CD4-positive, alpha-beta T cell treated with Interleukin-15 for 1 hour (primary cell): ENCODE measurements around the gene LOXL1.
A peak's percentile ranks its signal among the peaks of the same experiment; 100 is the strongest.
"Not testable (repeated sequence)": the region's sequence is repeated elsewhere in the genome, so short reads cannot be mapped to it uniquely, and the experiment has no call there.

Experiments used
- DNase-seq: peaks from one replicate; pipeline ENCODE4 v3.0.0-alpha.2; 2020

LOXL1 gene

DNA sequence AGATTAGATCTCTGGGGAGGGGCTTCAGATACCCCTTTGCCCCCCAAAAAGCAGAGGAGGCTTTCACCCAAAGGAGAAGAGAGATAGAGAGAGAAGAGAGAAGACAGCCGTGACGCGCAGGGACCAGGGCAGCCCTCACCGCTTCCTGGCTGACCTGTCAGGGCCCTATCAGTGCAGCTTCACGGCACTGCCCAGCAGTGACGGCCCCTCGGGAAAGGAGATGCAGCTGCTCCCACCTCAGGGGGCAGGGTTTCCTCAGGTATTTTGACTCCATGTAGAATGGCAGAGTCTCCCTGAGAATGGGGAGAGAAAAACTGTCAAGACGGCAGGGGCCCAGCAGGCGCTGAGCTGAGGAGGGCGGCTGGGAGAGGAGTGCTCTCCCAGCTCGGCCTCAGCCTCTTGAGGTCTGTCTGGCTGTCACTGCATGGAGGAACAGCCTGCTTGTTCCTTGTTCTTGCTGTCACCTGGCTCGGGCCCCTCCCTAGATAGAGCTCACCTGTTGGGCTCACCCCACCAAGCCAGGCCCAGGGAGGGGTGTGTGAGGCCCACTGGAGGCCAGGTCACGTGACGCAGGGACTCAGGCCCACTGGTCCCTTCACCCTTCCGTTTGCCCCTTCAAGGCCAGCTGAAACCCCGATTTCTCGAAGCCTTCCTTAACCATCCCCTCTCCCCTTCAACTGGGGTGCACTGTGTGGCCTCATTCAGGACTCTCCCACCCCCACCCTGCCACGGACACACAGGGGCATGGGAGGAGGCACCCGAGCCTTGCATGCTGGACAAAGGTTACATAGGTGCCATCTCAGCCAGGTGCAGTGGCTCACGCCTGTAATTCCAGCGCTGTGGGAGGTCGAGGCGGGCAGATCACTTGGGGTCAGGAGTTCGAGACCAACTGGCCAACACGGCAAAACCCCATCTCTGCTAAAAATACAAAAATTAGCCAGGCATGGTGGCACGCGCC, 28.2 kb downstream of the LOXL1 start:
- no peak for DNase-seq

DNA sequence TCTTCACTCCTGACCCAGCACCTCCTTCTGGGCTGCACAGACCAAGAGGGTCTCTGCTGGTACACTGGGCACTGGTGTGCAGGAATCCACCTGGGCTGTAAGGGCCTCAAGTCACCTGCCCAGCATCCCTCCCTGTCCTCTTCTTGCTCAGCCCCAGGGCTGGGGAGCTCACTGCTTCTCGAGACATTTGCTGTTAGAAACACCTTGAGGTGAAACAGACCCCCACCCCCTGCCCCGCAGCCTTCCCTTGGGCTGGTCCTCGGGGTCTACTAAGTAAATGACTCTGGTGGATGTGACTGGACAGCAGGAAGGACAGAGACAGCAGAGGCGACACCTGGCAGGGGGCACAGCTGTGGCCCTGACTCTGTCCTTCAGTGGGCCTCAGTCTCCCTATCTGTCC, 29.1 kb downstream of the LOXL1 start:
- no peak for DNase-seq

DNA sequence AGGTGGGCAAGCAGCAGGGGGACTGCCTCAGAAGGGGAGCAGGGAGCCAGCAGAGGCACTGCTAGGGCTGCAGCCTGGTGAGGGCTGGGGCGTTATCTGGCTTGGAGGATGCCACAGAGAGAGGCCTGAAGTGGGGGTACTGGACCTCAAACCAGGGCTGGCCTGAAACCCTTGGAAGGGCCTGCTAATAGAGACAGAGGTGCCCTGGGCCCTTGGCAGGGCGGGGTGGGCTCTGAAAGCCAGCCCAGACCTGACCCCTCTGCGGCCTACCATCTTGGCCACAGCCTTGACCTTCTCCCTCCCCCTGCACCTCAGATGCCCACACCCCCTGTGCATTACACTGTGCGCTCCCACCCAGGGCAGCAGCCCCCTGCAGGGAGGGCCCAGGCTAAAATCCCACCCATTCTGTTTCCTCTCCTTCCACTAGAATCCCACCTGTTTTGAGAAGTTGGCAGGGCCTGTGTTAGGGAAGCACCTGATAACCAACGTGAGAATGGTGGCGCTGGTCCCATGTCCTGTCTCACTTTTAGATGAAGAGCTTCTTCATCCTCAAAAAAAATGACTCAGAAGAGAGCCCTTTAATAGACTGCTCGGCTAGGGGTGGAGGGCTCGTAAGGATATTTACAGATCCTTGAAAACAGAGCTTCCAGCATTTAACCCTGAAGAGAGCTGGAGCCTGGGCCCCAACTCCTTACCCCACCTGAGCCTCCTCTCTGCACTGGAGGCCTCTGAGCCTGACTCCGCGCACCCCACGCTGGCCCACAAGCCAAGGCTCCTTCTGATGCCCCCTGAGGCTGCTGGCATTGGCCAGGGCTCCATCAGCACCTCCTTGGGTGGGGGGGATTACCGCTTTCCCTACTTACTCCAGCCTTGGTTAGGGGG, 29.8 kb downstream of the LOXL1 start:
- DNase-seq = no peak

DNA sequence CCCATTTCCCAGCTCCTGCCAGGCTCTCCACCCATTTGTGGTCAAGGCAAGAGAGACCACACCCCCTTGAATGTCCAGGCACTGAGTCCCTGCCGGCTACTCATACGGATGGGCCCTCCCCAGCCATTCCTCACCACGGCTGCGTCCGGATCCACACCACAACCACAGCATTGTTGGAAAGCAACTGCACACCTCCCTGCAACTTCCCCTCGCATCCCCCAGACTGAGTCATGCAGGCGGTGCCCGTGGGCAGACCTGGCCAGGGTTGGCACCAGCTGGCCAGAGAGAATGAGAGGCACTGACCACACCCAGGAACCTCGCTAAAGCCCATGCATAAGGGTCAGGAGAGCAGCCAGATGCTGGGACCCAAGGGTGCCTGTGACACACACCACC, 30.5 kb downstream of the LOXL1 start:
- DNase-seq = peak; percentile 26

DNA sequence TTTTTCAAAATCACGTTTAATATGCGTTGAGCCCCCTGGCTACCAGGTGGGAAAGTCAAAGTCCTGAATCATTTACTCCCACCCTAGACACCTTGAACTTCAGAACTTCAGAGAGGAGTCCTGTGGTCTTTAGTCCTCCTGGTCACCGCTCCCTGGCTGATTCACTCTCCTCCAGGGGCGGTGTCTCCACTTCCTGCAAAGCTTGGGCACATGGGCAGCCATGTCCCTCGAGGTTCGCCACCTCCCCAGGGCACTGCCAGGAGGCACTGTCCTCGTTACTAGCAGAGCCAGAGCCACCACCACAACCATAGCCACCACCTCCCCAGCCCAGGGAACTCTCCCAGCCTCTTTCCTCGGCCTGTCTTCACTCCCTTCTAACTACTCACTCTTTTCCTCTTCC, 31.0 kb downstream of the LOXL1 start:
- DNase-seq = no peak

DNA sequence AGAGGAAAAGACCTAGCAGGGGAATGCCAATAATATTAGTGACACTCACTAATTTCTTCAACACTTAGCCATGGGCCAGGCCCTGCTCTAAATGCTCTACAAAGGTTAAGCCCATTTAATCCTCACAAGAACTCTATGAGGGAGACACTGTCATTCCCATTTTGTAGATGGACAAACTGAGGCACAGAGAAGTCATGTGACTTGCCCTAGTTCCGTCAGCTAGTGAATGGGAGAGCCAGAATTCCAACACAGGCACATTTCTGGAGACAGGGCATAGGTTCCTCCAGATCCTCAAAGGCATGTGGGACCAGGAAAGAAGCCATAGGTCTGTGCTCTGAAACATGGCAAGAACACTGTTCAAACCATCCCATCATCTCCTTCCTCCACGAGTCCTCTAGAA, 31.5 kb downstream of the LOXL1 start:
- no peak for DNase-seq

DNA sequence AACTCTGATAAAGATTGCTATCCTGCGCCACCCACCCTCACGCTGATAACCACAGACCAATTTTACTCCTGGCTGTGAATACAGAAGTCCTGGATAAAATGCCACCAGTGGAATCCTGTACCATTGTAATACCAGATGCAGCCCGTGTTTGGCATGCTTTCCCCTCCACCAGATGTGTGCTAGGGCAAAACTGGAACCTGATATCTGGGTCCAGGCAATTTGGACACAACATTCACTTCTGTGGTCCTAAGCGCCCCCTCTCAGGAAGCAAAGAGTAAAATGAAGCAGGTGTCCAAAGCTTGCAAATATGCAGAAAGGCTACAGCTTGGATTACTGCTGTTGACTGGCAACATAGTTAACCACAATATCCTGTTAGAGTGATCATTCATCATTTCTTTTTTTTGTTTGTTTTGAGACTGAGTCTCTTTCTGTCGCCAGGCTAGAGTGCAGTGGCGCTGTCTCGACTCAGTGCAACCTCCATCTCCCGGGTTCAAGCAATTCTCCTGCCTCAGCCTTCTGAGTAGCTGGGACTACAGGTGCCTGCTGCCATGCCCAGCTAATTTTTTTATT, 32.8 kb downstream of the LOXL1 start:
- DNase-seq = no peak

DNA sequence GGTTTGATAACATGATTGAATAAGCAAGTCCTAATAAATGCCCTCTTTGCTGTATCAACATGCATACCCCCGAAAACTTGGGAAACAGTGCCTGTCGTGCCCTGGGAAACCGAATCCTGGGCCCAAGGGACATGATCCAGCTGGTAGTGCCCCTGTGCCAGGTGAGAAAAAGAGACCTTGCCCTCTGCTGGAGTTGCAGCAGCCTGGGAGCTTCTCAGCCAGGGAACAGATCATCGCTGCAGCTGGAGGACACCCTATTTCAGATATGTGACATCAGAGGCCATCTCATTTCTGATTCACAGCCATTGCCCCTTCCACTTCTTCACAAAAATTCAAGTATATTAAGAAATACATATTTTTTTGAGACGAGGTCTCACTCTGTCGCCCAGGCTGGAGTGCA, 33.5 kb downstream of the LOXL1 start:
- DNase-seq = no peak

DNA sequence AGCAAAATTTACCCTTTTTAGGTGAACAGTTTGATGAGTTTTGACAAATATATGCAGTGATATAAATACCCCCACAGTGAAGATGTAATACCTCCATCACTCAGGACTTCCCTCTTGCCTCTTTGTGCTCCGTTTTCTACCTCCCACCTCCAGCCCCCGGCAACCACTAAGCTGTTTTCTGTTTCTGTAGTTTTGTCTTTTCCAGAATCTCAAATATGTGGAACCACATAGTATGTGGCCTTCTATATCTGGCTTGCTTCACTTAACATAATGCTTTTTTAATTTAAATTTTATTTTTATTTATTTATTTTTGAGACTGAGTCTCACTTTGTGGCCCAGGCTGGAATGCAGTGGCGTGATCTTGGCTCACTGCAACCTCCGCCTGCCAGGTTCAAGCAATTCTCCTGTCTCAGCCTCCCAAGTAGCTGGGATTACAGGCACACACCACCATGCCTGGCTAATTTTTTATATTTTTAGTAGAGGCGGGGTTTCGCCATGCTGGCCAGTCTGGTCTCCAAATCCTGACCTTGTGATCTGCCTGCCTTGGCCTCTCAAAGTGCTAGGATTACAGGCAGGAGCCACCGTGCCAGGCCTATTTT, 34.3 kb downstream of the LOXL1 start:
- DNase-seq = not testable (repeated sequence)

DNA sequence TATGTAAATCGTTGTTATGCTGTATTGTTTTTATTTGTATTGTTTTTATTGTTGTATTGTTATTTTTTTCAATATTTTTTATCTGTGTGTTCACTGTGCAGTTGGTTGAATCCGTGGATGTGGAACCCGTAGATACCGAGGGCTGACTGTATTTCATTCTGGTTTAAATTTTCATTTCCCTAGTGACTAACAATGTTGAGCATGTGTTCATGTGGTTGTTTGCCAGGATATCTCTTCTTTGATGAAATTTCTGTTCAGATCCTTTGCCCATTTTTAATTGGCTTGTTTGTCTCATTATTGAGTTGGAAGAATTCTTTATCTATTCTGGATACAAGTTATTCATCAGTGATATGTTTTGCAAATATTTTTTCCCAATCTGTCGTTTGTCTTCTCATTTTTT, 36.2 kb downstream of the LOXL1 start:
- DNase-seq = no peak

DNA sequence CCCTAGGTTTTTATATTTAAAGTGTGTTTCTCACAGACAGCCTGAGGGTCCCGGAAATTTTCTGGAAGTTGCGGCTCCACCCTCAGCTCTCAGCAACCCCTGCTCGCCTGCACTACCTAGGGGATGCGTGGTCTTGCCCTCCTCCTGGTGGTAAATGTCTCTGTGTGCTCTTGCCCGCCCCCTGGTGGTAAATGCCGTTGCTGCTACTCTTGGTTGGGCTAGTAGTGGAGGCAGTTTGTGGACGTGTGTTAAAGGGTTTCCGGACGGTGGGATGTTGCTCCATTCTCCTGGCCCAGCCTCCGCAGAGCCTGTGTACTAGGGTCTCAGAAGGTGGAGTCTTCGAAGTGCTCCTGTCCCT, 38.5 kb downstream of the LOXL1 start:
- peak; percentile 79 for DNase-seq

DNA sequence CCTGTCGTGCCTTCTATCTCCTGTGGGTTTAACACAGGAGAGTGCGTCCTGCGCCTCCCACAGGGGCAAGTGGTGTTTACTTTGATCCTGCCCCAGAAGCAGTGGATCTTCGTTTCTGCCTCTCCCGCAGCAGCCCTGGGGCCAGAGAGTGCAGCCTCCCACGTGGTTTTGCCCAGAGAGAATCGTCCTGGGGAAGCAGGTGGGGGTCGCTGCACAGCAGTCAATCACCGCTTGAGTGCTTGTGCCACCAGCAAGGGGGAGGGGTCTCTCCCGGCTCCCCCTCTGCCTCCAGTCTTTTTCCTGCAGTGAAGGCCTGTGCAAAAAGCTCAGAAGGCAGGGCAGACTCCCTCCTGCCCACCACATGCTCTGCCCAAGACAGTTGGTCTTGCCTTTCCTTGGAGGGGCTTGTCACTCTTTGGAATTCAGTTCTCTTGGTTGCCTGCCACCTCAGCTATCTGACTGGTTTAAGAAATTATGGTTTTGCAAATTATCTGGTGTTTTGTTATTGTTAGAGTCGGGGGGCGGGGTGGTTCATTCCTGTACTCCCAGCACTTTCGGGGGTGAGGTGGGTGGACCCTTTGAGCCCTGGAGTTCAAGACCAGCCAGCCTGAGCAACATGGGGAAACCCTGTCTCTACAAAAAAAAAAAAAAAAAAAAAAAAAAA, 39.0 kb downstream of the LOXL1 start:
- DNase-seq = no peak

DNA sequence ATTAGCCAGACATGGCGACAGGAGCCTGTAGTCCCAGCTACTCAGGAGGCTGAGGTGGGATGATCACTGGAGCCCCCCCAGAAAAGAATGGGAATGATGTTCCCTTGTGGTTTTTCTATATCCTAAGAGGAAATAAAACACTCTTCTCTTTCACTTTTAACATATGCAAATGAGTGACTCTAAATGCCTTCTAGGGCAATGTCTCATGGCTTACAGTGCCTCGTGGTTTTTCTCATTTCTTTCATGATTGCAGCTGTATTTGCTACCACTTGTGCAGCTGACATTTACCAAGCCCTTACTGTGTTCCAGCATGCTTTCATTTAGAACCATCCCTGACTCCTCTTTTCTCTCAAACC, 39.5 kb downstream of the LOXL1 start:
- no peak for DNase-seq

DNA sequence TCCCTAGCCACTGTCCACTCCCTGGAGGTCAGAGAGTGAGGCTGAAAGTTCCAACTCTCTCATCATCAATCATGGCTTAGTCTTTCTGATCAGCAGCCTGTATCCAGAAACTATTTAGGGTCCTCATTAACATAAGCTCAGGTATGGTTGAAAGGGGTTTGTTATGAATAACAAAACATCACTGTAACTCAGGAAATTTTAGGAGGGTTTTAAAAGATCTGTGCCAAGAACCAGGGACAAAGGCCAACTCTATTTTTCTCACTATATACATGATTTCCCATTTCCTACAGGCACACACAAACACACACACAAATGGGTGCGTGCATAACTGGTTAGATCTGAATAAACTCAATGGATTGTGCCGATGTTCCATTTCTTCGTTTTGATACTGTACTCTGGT, 42.2 kb downstream of the LOXL1 start:
- DNase-seq = no peak

DNA sequence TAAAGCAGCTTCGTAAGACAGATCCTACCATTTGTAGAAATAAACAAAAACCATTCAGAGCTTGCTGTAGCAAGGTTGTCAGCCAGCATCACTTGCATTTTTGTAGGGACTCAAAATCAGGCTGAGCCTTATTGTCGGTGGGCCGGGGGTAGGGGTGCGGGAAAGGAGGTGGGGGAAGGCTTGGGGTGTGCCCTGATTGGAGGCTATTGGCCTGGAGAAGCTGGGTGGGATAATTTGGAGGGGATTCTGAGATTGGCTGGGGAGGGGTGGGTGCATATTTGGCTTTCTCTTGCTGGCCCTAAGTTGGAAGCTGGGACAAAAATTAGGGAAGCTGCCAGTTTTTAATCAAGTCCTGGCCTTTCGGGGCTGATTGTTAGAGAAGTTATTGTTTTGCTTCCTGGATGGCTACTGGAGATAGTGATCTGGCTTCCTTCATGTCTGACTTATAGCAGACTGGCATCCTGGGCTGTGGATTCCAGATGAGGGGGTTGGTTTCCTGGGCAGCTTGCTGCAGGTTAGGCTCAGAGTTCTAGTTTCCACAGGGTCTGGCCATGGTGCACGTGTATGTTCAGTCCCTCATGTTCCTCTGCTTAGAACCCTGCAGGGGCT, 43.0 kb downstream of the LOXL1 start:
- DNase-seq = no peak

DNA sequence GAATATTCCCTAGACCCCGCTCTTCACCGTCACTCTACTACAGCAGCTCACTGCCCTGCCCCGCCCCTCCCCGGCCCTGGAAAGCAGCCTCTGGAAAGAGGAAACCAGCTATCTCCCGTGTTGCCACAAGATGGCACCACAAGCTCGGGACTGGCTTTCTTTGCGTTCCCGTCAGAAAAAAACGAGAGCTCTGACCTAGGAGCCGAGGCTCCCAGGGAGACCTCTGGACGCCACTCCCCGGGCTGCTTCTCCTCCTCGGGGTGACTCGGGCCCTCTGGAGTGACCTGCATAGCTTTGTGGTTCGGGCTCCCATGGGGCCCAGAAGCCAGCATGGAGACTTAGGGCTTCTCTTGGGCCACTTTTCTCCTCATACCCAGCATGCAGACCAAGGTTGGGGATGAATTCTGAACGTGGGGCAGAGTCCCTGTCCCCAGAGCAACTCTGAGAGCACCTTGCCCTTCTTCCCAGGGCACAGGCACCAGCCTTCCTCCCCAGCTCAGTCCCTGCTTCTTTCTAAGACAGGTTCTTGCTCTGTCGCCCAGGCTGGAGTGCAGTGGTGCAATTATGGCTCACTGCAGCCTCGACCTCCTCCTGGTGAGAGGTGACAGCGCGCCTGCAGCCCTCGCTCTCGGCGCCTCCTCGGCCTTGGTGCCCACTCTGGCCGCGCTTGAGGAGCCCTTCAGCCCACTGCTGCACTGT, 46.9 kb downstream of the LOXL1 start:
- DNase-seq = peak; percentile 77

DNA sequence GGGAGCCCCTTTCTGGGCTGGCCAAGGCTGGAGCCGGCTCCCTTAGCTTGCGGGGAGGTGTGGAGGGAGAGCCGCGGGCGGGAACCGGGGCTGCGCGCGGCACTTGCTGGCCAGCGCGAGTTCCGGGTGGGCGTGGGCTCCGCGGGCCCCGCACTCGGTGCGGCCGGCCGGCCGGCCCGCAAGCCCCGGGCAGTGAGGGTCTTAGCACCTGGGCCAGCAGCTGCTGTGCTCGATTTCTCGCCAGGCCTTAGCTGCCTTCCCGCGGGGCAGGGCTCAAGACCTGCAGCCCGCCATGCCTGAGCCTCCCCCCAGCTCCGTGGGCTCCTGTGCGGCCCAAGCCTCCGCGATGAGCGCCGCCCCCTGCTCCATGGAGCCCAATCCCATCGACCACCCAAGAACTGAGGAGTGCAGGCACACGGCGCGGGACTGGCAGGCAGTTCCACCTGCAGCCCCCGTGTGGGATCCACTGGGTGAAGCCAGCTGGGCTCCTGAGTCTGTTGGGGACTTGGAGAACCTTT, 47.5 kb downstream of the LOXL1 start:
- DNase-seq = not testable (repeated sequence)

DNA sequence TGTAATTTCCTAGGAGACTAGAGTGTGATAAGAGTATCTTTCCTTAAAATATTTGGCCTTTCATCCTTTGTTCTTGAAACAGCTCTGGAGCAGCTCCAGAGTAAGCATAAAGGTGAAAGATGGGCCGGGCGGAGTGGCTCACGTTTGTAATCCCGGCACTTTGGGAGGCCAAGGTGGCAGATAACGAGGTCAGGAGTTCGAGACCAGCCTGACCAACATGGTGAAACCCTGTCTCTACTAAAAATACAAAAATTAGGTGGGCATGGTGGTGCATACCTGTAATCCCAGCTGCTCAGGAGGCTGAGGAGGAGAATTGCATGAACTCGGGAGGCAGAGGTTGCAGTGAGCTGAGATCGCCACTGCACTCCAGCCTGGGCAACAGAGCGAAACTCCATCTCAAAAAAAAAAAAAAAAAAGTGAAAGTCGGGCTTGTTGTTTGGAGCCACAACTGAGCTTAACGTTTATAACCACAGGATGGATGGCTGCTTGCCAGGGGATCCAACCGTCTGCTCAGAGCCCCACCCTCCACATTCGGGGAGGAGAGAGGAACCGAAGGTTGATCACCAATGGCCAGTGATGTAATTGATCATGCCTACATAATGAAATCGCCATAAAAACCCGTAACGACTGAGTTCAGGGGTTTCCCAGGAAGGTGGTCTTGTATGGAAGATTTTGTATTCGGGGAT, 49.3 kb downstream of the LOXL1 start:
- not testable (repeated sequence) for DNase-seq

DNA sequence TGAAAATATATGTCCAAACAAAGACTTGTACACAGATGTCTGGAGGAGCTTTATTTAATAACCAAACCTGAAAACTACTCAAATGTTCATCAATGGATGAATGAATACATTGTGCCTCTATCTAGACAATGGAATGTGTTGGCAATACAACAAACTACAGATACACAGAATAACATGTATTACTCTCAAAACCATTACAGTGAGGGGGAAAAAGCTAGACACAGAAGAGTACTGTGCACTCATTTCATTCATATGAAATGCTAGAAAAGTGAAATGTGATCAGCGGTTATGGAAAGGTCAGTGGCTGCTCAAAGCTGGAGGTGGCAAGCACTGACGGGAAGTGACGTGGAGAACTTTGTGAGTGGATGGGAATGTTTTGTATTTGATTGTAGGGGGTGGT, 52.6 kb downstream of the LOXL1 start:
- no peak for DNase-seq

DNA sequence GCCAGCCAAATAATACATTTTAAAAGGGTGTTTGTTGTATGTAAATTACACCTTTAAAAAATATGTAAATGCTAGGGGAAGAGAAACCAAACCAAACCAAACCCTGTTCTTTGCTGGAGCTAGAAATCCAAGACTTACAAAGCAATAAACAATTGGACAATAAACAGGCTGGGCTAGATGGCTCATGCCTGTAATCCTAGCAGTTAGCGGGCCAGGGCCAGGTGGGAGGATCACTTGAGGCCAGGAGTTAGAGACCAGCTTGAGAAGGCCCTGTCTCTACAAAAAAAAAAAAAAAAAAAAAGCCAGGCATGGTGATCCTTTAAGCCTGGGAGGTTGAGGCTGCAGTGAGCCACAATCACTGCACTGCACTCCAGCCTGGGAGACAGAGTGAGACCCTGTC, 53.4 kb downstream of the LOXL1 start:
- no peak for DNase-seq

DNA sequence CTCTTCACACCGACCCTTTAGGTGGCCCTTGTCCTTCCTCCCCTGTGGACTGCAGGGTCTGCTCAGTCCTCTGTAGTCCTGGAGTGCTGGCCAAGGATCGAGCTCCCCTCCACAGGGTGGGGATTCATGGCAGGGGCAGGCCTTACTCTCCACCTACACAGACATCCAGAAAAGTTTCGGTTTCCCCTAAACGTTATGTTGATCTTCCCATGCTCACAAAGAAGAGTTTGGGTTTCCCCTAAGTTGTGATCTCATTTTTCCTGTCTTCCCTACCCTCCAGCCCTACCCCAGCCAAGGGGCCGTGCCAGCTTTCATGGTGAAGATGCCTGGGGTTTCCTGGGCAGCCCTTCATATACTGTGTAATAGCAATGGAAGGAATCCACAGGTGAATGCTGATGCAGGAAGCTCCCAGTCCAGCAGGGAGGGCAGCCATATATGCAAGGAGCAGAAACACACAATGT, 55.5 kb downstream of the LOXL1 start:
- DNase-seq = no peak
